Measurements from ENCODE around the gene TRIM26.

GRCh38 chr6:30163090-30163917 is 49.9 kb downstream of the TRIM26 start, which contains the start of gene TRIM15:
- TF ChIP-seq CTCF (IDR thresholded peaks at IDR 0.05) (peak in 1 of 5 experiments; percentile 17), POLR2AphosphoS5 (IDR thresholded peaks at IDR 0.05) (peak in 2 of 3 donors; percentile 54 to 86), EP300 (IDR thresholded peaks at IDR 0.05; ENCODE audit: low read depth) (no peak), POLR2A (IDR thresholded peaks at IDR 0.05) (peak; percentile 61)

Measured in transverse colon (tissue), 4 donors.